ENCODE results near the gene COL11A1.

The COL11A1 gene

DNA sequence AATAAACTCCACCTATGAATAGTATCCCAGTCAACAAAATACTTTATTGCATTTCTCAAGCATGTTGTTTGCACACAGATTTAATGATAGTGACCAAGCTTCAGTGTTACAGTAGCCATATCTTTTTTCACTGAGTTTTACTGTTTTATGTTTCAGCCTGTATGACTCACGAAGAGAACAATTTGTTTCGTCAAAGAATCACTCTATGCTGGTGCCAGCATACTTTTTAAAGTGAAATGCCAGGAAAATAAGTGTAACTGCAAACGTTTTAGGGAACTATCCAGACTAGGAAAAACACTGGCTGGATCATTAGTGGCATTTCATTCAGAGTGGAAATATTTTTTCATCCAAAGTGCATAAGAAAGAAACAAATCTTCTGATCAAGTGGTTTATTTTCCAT lies 210.8 kb downstream of the COL11A1 start:
- no peak for DNase-seq

GRCh38 chr1:102896771-102897170 lies 211.6 kb downstream of the COL11A1 start:
- DNase-seq: no peak

GRCh38 chr1:102896286-102896685 lies 212.0 kb downstream of the COL11A1 start:
- no peak for DNase-seq

DNA sequence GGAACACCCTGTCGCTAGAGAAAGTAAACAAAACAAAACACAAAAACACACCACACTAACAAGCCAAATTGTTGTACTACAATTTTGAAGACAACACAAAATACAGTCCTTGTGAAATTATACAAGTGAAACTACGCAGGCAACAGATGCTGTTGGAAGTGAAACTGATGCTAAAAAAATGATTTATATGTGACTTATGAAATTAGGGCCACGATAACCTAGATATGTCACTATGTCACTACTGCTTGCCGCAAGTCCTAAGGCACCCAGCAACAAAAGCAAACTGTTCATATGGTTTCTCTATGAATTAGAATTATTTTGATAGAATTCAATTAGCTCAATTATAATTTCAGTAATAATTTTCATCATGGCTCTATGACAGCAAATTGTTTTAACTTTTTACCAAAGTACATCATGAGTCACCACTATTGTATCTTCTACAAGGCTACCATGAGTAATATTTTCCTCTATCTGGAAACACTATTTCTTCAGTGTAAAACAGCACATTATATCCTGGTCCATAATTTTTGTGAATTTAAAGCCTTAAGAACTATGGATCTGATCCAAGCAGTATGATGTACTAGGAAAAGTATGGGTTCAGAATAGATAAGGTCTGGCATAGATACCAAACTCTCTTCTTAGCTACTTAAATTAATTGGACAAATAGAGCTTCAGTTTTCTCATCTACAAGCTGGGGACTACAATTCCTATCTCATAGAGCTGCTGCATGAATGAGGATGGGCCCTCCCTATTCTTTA lies 216.3 kb downstream of the COL11A1 start:
- DNase-seq: no peak

DNA sequence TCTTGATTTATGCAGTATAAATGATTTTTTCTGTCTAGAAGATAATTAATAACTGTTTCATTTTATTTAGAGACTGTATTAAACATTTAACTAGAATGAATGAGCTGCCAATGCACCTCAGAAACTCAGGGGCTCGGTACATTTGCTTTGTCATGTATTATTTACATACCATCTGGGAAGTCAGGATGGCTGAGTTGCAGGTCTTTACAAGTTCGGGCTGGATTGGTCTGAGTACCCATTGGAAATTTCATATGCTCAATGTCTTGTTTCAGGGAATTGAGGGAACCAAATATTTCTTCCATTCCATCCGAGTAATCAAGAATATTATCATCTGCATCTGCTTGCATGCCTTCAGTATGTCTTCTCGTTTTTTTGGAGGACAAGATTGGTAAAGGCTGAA lies 221.7 kb downstream of the COL11A1 start:
- no peak for DNase-seq

GRCh38 chr1:102884238-102884637 lies 224.1 kb downstream of the COL11A1 start:
- no peak for DNase-seq

DNA sequence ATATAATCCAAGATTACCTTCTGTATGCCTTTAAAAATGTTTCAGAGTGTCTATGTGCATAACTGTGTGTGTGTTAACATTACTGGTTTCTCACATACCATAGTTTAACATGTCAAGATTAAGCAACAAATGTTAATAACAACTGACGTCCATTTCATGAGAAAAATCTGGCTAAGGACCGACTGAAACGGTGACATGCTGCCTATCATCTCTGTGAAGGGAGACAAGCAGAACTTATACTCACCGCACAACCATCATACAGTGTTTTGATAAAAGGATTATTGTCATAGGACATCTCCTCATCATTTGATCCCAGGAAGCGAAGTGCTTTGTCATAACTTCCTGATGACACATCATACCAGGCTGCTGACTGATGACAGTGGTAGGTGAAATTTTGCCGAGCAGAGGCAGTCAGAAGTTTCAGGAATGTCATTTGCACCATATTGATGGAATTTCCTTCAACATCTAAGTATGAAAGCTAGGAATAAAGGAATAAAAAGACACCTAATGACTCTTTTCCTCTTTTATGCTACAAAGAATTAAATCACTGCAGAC lies 228.8 kb downstream of the COL11A1 start:
- no peak for DNase-seq

- no peak for DNase-seq
Observed at GRCh38 chr1:102875756-102876155, 232.6 kb downstream of the COL11A1 start.

GRCh38 chr1:102872526-102872925 lies 235.8 kb downstream of the COL11A1 start:
- no peak for DNase-seq

GRCh38 chr1:102872097-102872496 lies 236.2 kb downstream of the COL11A1 start:
- DNase-seq: no peak

GRCh38 chr1:102863704-102864103 lies 244.6 kb downstream of the COL11A1 start:
- no peak for DNase-seq

- DNase-seq: no peak
Observed at GRCh38 chr1:102861247-102861646, 247.1 kb downstream of the COL11A1 start.

GRCh38 chr1:102858695-102859094 lies 249.6 kb downstream of the COL11A1 start:
- DNase-seq: no peak

DNA sequence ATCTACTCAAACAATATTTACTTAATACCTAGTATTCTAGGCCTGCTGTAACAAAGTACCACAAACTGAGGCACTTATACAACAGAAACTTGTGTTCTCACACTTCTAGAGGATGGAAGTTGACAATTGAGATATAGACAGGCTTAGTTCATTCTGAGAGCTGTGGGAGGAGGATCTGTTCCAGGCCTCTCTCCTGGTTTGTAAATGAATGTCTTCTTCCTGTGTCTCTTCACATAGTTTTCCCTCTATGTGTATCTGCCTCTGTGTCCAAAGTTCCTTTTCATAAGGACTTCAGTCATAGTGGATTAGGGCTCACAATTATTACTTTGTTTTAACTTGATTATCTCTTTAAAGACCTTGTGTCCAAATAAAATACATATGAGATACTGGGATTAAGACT lies 251.1 kb downstream of the COL11A1 start:
- no peak for DNase-seq

- no peak for DNase-seq
Observed at GRCh38 chr1:102853701-102854187, 254.6 kb downstream of the COL11A1 start.

GRCh38 chr1:102853136-102853535 lies 255.2 kb downstream of the COL11A1 start:
- no peak for DNase-seq

GRCh38 chr1:102852613-102853012 lies 255.7 kb downstream of the COL11A1 start:
- no peak for DNase-seq

DNA sequence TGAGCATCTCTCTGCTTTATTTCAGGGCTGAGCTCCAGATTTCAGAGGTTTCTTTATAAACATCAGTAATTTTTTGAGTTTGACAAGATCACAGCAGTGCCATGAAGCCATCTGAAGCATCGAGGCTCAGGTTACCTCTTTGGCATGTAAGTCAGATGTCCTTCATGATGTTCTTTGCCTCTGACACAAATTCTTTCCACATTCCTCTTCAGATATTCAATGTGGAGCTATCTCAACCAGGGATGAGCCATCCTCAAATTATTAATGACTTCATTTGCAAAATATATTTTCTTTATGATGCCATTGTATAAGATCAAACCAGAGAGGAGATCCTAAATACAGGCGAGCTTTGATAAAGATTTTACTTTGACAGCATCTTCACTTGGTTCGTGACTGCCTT lies 256.7 kb downstream of the COL11A1 start:
- no peak for DNase-seq

- no peak for DNase-seq
Observed at GRCh38 chr1:102842606-102843005, 265.7 kb downstream of the COL11A1 start.

DNA sequence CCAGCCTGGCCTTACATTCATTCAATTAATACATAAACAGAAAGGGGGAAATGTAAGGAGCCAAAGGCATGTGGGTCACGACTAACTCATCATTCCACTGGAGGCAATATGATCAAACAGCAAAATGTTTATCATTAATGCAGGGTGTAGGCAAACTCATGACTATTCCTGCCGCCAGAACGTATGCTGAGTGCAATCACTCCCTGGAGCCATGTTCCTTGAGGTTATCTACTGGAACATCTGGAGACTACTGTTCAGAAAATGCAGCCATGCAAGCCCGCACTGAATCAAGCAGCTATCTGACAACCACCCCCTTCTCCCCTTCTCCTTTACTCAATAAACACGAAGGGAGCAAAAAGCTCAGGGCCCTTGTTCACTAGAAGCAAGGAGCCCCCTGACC lies 267.6 kb downstream of the COL11A1 start:
- DNase-seq: no peak

GRCh38 chr1:102838016-102838415 lies 270.3 kb downstream of the COL11A1 start:
- DNase-seq: no peak

GRCh38 chr1:102837551-102837950 lies 270.8 kb downstream of the COL11A1 start:
- no peak for DNase-seq

- no peak for DNase-seq
Observed at GRCh38 chr1:102836991-102837390, 271.3 kb downstream of the COL11A1 start.

GRCh38 chr1:102834688-102835320 lies 273.5 kb downstream of the COL11A1 start:
- DNase-seq: no peak
